ENCODE data around the gene EMC8.

- no peak for TF ChIP-seq CTCF (IDR thresholded peaks at IDR 0.05)
- TF ChIP-seq POLR2A (IDR thresholded peaks at IDR 0.05), result no peak
- no peak for TF ChIP-seq POLR2AphosphoS5 (IDR thresholded peaks at IDR 0.05)
These were observed 33.6 kb downstream of the EMC8 start for GRCh38 chr16:85765767-85766166.

Measured in stomach (tissue), 4 donors.